ENCODE data around the gene ETV4. TPM values are rescaled to one million over a fixed set of nuclear protein-coding genes. Genes with fewer than 3 reads are reported as not detected.

Gene ETV4
- total and polyA plus RNA-seq, 2 of the 13 experiments (the other 11 are each of a cell fraction or from before 2014, with no cell fraction given), result 128 to 330 TPM

- intact Hi-C loops (cut with micrococcal nuclease; ENCODE audit: unreplicated experiment) (no loop called here), in situ Hi-C loops (cut with HindIII; ENCODE audit: extremely low pct_ligation_motif_present, low pct_unique_long_range_greater_than_20kb) (no loop called here)
- H3K4me2 ChIP-seq (ENCODE audit: low read depth, low read length), result no peak overlapping the region
- BruUV-seq (replicated peaks), result no TSS peak
- no peak overlapping the region for H3K4me3 ChIP-seq (replicated peaks in 1 of 3; ENCODE audit: insufficient read depth in 1 of 3, low read depth in 2 of 3, low read length in 3 of 3)
- no peak overlapping the region for H3K27ac ChIP-seq (ENCODE audit: extremely low read length, insufficient read depth, low read length)
- H3K79me2 ChIP-seq (ENCODE audit: insufficient read depth, low read length), result peaks cover 16% of the 10 kb centered on the region
- H3K27me3 ChIP-seq (ENCODE audit: control insufficient read depth in 1 of 2, insufficient read depth in 2 of 2, low read length in 2 of 2), result peaks cover 0 to 3% of the 10 kb centered on the region in 2 experiments; a peak in 1 of 5 replicates
- DNase-seq (ENCODE audit: low spot score) (no peak), ATAC-seq (no peak), FAIRE-seq (no peak)
- no peaks in the 10 kb centered on the region for H3K9me3 ChIP-seq (ENCODE audit: low read length)
- CTCF ChIA-PET (ENCODE audit: low intra/inter-chr PET ratio, low total read pairs), result no interaction called here
- no peak overlapping the region for H3K9ac ChIP-seq (ENCODE audit: insufficient read depth, low read depth, low read length)
- no peaks in the 10 kb centered on the region for H3K36me3 ChIP-seq (replicated peaks in 1 of 2; ENCODE audit: control insufficient read depth in 1 of 2, insufficient read depth in 2 of 2, low read length in 2 of 2)
- TF ChIP-seq ERF (CRISPR knock-in tag; IDR thresholded peaks at IDR 0.05) (0 out of 2 replicates have a peak, but pooled peaks have one; percentile 5), ZNF275 (CRISPR knock-in tag; IDR thresholded peaks at IDR 0.05; ENCODE audit: borderline replicate concordance) (no peak), ZNF770 (CRISPR knock-in tag; IDR thresholded peaks at IDR 0.05) (peak; percentile 62; the same call in 1 of the 2 replicates), MAX (IDR thresholded peaks at IDR 0.05) (peak; percentile 7; the same call in 1 of the 2 replicates), ZNF547 (CRISPR knock-in tag; IDR thresholded peaks at IDR 0.05) (no peak), TBX2 (CRISPR knock-in tag; IDR thresholded peaks at IDR 0.05; ENCODE audit: borderline replicate concordance) (0 out of 2 replicates have a peak, but pooled peaks have one; percentile 25), SPEN (CRISPR knock-in tag; IDR thresholded peaks at IDR 0.05; ENCODE audit: low read depth) (no peak), ZBTB46 (CRISPR knock-in tag; IDR thresholded peaks at IDR 0.05; ENCODE audit: borderline replicate concordance) (no peak), ZNF20 (CRISPR knock-in tag; IDR thresholded peaks at IDR 0.05) (no peak), ZGPAT (CRISPR knock-in tag; IDR thresholded peaks at IDR 0.05) (no peak), ATAD3A (CRISPR knock-in tag; IDR thresholded peaks at IDR 0.05) (no peak), U2AF2 (IDR thresholded peaks at IDR 0.05; ENCODE audit: low read depth, low read length) (no peak), TGIF2 (CRISPR knock-in tag; IDR thresholded peaks at IDR 0.05) (no peak), ZNF792 (CRISPR knock-in tag; IDR thresholded peaks at IDR 0.05) (no peak), ZNF121 (CRISPR knock-in tag; IDR thresholded peaks at IDR 0.05) (peak; percentile 96)
- POLR2A ChIA-PET, result interaction anchor here (0.8 to 28.7 kb wide), 3 partner anchors 16 to 136 kb away, joined by 3 to 1546 read pairs (median 3); no protein-coding TSS in a partner anchor
- no peaks in the 10 kb centered on the region for H4K20me1 ChIP-seq (ENCODE audit: insufficient read depth, low read length)
- no peak overlapping the region for H2AFZ ChIP-seq (ENCODE audit: low read length)
- WGBS (ENCODE audit: low lambda C conversion rate), result 85% methylated on average over 3 of the region's 3 CpGs
- peaks cover 74% of the 10 kb centered on the region for H3K4me1 ChIP-seq (ENCODE audit: insufficient read depth, low read length)
Measured at GRCh38 chr17:43548689-43549379, 2.7 kb upstream of the ETV4 start.
